GM19025 (cell line): ENCODE data around the gene GPR3.
A peak's percentile ranks its signal among the peaks of the same experiment; 100 is the strongest.
"Not testable (repeated sequence)": the region's sequence is repeated elsewhere in the genome, so short reads cannot be mapped to it uniquely, and the experiment has no call there.

Source experiments
- ATAC-seq: cut with Tn5 transposase; IDR thresholded peaks from one replicate; pipeline ENCODE4 v1.9.1; 2021; ENCODE audit warnings: mild to moderate bottlenecking, low read depth, moderate library complexity; ENCODE audit not compliant: unreplicated experiment

GPR3 gene

GRCh38 chr1:27418326-27419185 is 26.1 kb downstream of the GPR3 start:
- ATAC-seq: peak; percentile 85

DNA sequence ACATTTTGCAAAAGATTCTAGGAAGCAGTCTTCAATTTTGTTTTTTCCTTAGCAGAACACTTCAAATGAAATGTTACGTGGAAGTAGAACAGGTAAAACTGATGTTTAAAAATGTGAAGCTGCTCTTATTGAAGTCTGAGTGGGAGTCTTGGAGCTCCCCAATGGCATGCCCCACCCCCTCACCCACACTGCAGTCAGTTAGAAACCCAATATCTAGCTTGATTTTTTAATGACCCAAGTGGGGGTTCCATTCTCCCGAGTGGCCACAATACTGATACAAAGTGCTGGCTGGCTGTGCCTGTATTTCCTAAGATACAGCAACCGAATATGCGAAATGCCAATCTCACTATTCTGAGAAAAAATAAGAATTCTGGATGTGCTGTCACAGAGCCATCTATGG is 31.3 kb downstream of the GPR3 start:
- ATAC-seq: no peak

DNA sequence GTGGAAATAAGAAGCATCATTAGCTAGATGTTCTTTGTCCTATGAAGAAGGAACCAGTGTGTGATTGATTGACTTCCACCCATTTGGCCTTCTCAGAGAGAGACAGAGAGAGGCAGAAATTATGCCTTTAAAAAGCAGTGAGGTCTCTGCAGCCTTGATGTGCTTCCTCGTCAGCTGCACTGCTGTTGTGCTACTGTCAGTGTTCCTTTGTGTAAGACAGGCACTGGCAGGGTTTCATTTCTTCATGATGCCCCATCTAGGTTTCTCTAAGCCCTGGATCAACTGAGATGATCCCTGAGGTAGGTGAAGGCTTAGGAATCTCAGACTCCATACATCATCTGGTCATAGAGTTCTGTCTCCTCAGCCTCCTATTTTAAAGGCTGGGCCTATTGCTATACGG is 34.9 kb downstream of the GPR3 start:
- ATAC-seq: no peak

GRCh38 chr1:27427816-27428315 is 35.4 kb downstream of the GPR3 start:
- ATAC-seq: no peak

DNA sequence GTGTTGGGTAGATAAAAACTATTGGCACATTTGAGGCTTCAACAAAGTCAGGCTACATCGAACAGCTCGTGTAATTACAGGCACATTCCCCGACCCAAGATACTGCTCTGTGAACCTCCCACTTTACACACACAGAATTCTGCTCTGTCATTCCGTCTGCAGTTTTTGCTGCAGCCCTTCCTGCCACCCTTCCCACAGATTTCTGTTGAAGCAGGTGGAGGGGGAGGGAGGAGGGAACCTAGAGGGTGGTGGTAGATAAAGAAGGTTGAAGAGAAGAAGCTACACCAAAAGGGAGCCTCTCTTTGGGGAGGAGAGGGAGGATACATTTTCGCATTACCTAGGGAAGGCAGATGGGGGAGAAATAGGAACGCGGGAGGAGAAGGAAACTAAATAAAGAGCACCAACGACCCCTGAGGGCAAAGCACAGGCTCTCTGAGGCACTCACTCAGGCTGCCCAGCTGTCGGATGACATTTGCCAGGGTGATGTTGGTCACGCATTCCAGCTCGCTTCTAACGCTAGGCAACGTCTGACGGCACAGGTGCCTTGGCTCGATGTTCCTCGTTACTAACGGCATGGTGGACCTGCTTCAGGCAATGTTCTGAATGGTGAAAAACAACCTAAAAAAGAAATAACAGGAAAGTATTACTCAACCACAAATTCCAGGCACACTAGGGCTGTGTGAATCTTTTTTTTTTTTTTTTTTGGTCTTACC is 36.0 kb downstream of the GPR3 start:
- ATAC-seq: no peak

GRCh38 chr1:27429029-27429425 is 36.6 kb downstream of the GPR3 start:
- ATAC-seq: no peak

- ATAC-seq: no peak
These were observed 38.6 kb downstream of the GPR3 start for GRCh38 chr1:27430903-27431600.

DNA sequence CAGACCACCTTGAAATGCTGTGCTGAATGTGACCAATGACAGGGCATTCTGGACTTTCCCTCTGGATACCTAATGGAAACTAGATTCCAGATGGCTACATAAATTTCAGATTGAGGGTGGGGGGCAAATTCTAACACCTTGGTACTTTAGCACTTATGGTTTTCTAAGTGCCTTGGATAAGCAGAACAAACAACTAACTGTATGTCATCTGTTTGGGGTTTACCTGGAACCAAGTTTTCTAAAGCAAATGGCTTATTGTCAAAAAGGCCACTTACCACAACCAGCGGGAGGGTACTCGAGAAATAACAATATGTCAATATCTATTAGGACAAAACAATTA is 39.1 kb downstream of the GPR3 start:
- no peak for ATAC-seq

GRCh38 chr1:27432725-27433124 is 40.3 kb downstream of the GPR3 start:
- not testable (repeated sequence) for ATAC-seq

- no peak for ATAC-seq
These were observed 41.3 kb downstream of the GPR3 start for GRCh38 chr1:27433706-27434105.

- no peak for ATAC-seq
These were observed 43.3 kb downstream of the GPR3 start for GRCh38 chr1:27435566-27436203.

DNA sequence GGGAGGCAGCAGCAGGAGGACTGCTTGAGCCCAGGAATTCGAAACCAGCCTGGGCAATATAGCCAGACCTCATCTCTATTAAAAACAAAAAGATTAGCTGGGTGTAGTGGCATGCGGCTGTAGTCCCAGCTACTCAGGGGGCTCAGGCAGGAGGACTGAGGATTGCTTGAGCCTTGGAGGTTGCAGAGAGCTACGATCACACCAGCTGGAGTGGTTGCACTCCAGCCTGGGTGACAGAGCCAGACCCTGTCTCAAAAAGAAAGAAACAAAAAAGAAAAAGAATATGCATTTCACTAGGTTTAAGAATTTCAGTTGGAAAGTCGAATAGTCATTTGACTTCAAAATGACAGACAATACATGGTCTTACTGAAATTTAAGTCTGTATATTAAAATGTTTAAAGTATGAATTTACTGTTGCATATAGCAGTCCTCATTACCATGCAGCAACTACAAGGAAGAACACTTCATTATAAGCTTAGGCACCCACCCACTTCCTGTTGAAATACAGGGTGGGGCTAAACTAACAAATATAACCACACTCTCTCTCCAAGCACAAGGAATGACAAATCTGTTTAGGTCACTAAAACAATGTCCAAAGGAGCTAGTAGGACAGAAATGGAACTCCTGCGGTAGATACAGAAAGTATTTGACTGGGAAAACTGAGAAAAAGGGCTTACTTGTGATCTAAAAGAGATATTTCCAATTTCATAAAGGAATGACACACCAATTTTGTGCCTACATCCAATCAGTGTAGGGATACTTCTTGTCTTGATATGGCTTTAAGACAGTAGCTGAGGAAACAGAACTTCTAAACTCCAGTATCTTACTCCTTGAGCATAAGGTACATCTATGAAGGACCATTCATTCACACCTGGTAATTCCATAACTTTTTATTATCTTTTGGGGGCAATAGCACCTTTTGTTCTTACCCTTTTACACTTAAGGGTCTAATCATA is 44.1 kb downstream of the GPR3 start:
- ATAC-seq: no peak

GRCh38 chr1:27438621-27439061 is 46.2 kb downstream of the GPR3 start:
- no peak for ATAC-seq

- ATAC-seq: no peak
These were observed 46.7 kb downstream of the GPR3 start for GRCh38 chr1:27439150-27439549.

DNA sequence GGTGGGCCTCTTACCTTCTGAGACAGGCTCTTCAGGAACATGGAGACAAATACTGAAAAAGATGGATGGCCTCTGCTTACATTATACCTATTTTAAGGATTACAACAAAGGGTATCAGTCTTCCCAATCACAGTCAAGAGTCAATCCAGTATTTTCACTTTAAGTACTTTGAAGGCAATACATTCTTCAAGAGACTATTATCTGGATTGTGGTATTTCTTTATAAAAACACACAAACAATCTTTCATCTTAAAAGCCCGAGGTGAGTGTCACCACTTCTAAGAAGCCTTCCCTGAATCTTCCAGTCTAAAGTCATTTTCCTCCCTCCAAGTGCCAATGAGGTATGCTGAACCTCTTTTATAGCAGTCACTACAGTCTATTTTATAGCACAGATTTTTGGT is 52.2 kb downstream of the GPR3 start:
- no peak for ATAC-seq
